ENCODE data around the gene SYNPR.

- TF ChIP-seq POLR2AphosphoS5 (IDR thresholded peaks at IDR 0.05; ENCODE audit: borderline replicate concordance, low read depth, low read length): no peak
- no peak for TF ChIP-seq EZH2 (IDR thresholded peaks at IDR 0.05)
- TF ChIP-seq FOXP2 (optimal IDR thresholded peaks at IDR 0.05; ENCODE audit: control extremely low read depth, extremely low read length, insufficient read depth): no peak
These were observed 12.6 kb downstream of the SYNPR start for GRCh38 chr3:63290686-63291085.
